ENCODE data around the gene GUCD1.
"Not testable (repeated sequence)": the region's sequence is repeated elsewhere in the genome, so short reads cannot be mapped to it uniquely, and the experiment has no call there.

The GUCD1 gene

GRCh38 chr22:24554313-24555164 is at the start of gene GUCD1:
Gene GUCD1, minus strand, starts transcription at chr22:24555138. Its CDS starts 147 bp downstream, at chr22:24554991.
- no peak for DNase-seq

- DNase-seq, result not testable (repeated sequence)
These were observed 49.1 kb upstream of the GUCD1 start for GRCh38 chr22:24603770-24604629.

GRCh38 chr22:24602847-24603769 is 48.2 kb upstream of the GUCD1 start, which contains the start of gene GGT1:
Gene GGT1, plus strand, starts transcription at chr22:24603193. Its CDS starts 7,889 bp downstream, at chr22:24611082.
- not testable (repeated sequence) for DNase-seq

GRCh38 chr22:24602105-24602749 is 47.3 kb upstream of the GUCD1 start:
- not testable (repeated sequence) for DNase-seq

- peak; percentile 43 for DNase-seq
These were observed 46.5 kb upstream of the GUCD1 start for GRCh38 chr22:24601217-24602104.

- DNase-seq, result not testable (repeated sequence)
These were observed 45.2 kb upstream of the GUCD1 start for GRCh38 chr22:24599958-24600715.

- no peak for DNase-seq
These were observed 44.6 kb upstream of the GUCD1 start for GRCh38 chr22:24599514-24599913.

- not testable (repeated sequence) for DNase-seq
These were observed 42.1 kb upstream of the GUCD1 start for GRCh38 chr22:24597076-24597475.

- DNase-seq, result no peak
These were observed 40.9 kb upstream of the GUCD1 start for GRCh38 chr22:24595863-24596262.

GRCh38 chr22:24595228-24595627 is 40.3 kb upstream of the GUCD1 start:
- no peak for DNase-seq

- no peak for DNase-seq
These were observed 39.7 kb upstream of the GUCD1 start for GRCh38 chr22:24594569-24595120.

GRCh38 chr22:24593836-24594568 is 39.1 kb upstream of the GUCD1 start:
- no peak for DNase-seq

GRCh38 chr22:24593559-24593835 is 38.6 kb upstream of the GUCD1 start:
- not testable (repeated sequence) for DNase-seq

- DNase-seq, result peak; percentile 27
These were observed 38.1 kb upstream of the GUCD1 start, which contains the start of gene LRRC75B for GRCh38 chr22:24592851-24593558. Gene LRRC75B, minus strand, starts transcription at chr22:24593073. Its CDS starts 34 bp downstream, at chr22:24593039.

GRCh38 chr22:24592058-24592850 is 37.3 kb upstream of the GUCD1 start:
- DNase-seq, result no peak

- no peak for DNase-seq
These were observed 36.4 kb upstream of the GUCD1 start for GRCh38 chr22:24591286-24591830.

- DNase-seq, result no peak
These were observed 35.7 kb upstream of the GUCD1 start for GRCh38 chr22:24590596-24591173.

All from NCI-H2029 (cell line).